ENCODE results near the gene SOX4. TPM values are rescaled to one million over a fixed set of nuclear protein-coding genes. Genes with fewer than 3 reads are reported as not detected.

Gene SOX4
- polyA plus RNA-seq, 1 of the 3 experiments (the other 2 are of a cell fraction), result 5.5 TPM

GRCh38 chr6:21554286-21554685, 39.3 kb upstream of the SOX4 start:
- H3K9me2 ChIP-seq, result no peaks in the 10 kb centered on the region
- H3K4me3 ChIP-seq (ENCODE audit: low read depth in 2 of 2, low read length in 1 of 2), result no peak overlapping the region
- whole genome bisulfite sequencing (ENCODE audit: low lambda C conversion rate), result 78% methylated on average over 5 of the region's 5 CpGs
- H3K9me3 ChIP-seq, result 0 out of 2 replicates have a peak, but pooled peaks cover 7% of the 10 kb centered on the region
- no peak for DNase-seq
- H3K27ac ChIP-seq (ENCODE audit: low read depth in 2 of 2, low read length in 1 of 2), result no peak overlapping the region
- H3K9ac ChIP-seq, result no peak overlapping the region
- no peaks in the 10 kb centered on the region for H3K79me2 ChIP-seq (ENCODE audit: insufficient read depth)
- no peak overlapping the region for H2AFZ ChIP-seq (ENCODE audit: low read depth)
- H3K36me3 ChIP-seq (replicated peaks in 1 of 2; ENCODE audit: control insufficient read depth in 1 of 2, insufficient read depth in 2 of 2, low read length in 1 of 2), result no peaks in the 10 kb centered on the region
- POLR2A ChIA-PET, result interaction anchor here (0.6 kb wide), 1 partner anchor 54 kb away, joined by 4 read pairs; no protein-coding TSS in a partner anchor
- CTCF ChIA-PET, result no interaction called here
- no peak for TF ChIP-seq TAF1 (IDR thresholded peaks at IDR 0.05; ENCODE audit: borderline replicate concordance, low read depth, low read length)
- no peak for TF ChIP-seq RAD21 (IDR thresholded peaks at IDR 0.05; ENCODE audit: low read length)
- TF ChIP-seq MXI1 (IDR thresholded peaks at IDR 0.05; ENCODE audit: low read depth, low read length), result no peak
- no peak for TF ChIP-seq TCF12 (IDR thresholded peaks at IDR 0.05)
- no peak for TF ChIP-seq SIN3A (IDR thresholded peaks at IDR 0.05; ENCODE audit: borderline replicate concordance, low read depth, low read length)
- no peak for TF ChIP-seq FOXJ3 (CRISPR knock-in tag; IDR thresholded peaks at IDR 0.05)
- TF ChIP-seq MEF2A (IDR thresholded peaks at IDR 0.05; ENCODE audit: borderline replicate concordance, low read depth), result no peak
- H3K4me1 ChIP-seq (ENCODE audit: control insufficient read depth in 1 of 2, insufficient read depth in 2 of 2, low read depth in 1 of 2, low read length in 1 of 2), result no peaks in the 10 kb centered on the region
- no peaks in the 10 kb centered on the region for H4K20me1 ChIP-seq (ENCODE audit: insufficient read depth)
- H3F3A ChIP-seq (replicated peaks; ENCODE audit: insufficient read depth), result no peaks in the 10 kb centered on the region
- no peak overlapping the region for H3K4me2 ChIP-seq
- H3K27me3 ChIP-seq (ENCODE audit: insufficient read depth), result no peaks in the 10 kb centered on the region

GRCh38 chr6:21555197-21555596, 38.4 kb upstream of the SOX4 start:
- Histone ChIP-seq H2AFZ (ENCODE audit: low read depth) (no peak overlapping the region), H3K4me1 (ENCODE audit: control insufficient read depth in 1 of 2, insufficient read depth in 2 of 2, low read depth in 1 of 2, low read length in 1 of 2) (no peaks in the 10 kb centered on the region), H4K20me1 (ENCODE audit: insufficient read depth) (no peaks in the 10 kb centered on the region), H3K9ac (no peak overlapping the region), H3K9me2 (no peaks in the 10 kb centered on the region), H3K27ac (ENCODE audit: low read depth in 2 of 2, low read length in 1 of 2) (no peak overlapping the region), H3F3A (replicated peaks; ENCODE audit: insufficient read depth) (no peaks in the 10 kb centered on the region), H3K4me2 (no peak overlapping the region), H3K36me3 (replicated peaks in 1 of 2; ENCODE audit: control insufficient read depth in 1 of 2, insufficient read depth in 2 of 2, low read length in 1 of 2) (no peaks in the 10 kb centered on the region), H3K27me3 (ENCODE audit: insufficient read depth) (no peaks in the 10 kb centered on the region), H3K9me3 (0 out of 2 replicates have a peak, but pooled peaks cover under 1% of the 10 kb centered on the region), H3K79me2 (ENCODE audit: insufficient read depth) (no peaks in the 10 kb centered on the region), H3K4me3 (ENCODE audit: low read depth in 2 of 2, low read length in 1 of 2) (no peak overlapping the region)
- POLR2A ChIA-PET, result interaction anchor here (0.6 kb wide), 1 partner anchor 55 kb away, joined by 4 read pairs; no protein-coding TSS in a partner anchor
- WGBS (ENCODE audit: low lambda C conversion rate), result 80% methylated on average over 5 of the region's 5 CpGs
- CTCF ChIA-PET, result no interaction called here
- DNase-seq, result no peak
- TF ChIP-seq MEF2A (IDR thresholded peaks at IDR 0.05; ENCODE audit: borderline replicate concordance, low read depth), result no peak
- TF ChIP-seq NRF1 (IDR thresholded peaks at IDR 0.05; ENCODE audit: low read depth, low read length), result no peak
- no peak for TF ChIP-seq RCOR1 (IDR thresholded peaks at IDR 0.05; ENCODE audit: low read length)
- TF ChIP-seq POLR2AphosphoS5 (IDR thresholded peaks at IDR 0.05; ENCODE audit: low read depth, low read length), result no peak
- TF ChIP-seq RFX5 (IDR thresholded peaks at IDR 0.05; ENCODE audit: low read length), result no peak
- TF ChIP-seq TCF12 (IDR thresholded peaks at IDR 0.05), result no peak
- TF ChIP-seq TAF1 (IDR thresholded peaks at IDR 0.05; ENCODE audit: borderline replicate concordance, low read depth, low read length), result no peak
- TF ChIP-seq SMC3 (IDR thresholded peaks at IDR 0.05; ENCODE audit: low read depth, low read length), result no peak

GRCh38 chr6:21556511-21556910, 37.0 kb upstream of the SOX4 start:
- no peak overlapping the region for H3K27ac ChIP-seq (ENCODE audit: low read depth in 2 of 2, low read length in 1 of 2)
- no peaks in the 10 kb centered on the region for H3K36me3 ChIP-seq (replicated peaks in 1 of 2; ENCODE audit: control insufficient read depth in 1 of 2, insufficient read depth in 2 of 2, low read length in 1 of 2)
- no peak overlapping the region for H3K4me2 ChIP-seq
- H4K20me1 ChIP-seq (ENCODE audit: insufficient read depth), result no peaks in the 10 kb centered on the region
- no peaks in the 10 kb centered on the region for H3K9me2 ChIP-seq
- no peaks in the 10 kb centered on the region for H3F3A ChIP-seq (replicated peaks; ENCODE audit: insufficient read depth)
- no peaks in the 10 kb centered on the region for H3K9me3 ChIP-seq
- no peak overlapping the region for H3K4me3 ChIP-seq (ENCODE audit: low read depth in 2 of 2, low read length in 1 of 2)
- no peaks in the 10 kb centered on the region for H3K79me2 ChIP-seq (ENCODE audit: insufficient read depth)
- no peaks in the 10 kb centered on the region for H3K27me3 ChIP-seq (ENCODE audit: insufficient read depth)
- no peak overlapping the region for H2AFZ ChIP-seq (ENCODE audit: low read depth)
- no peak overlapping the region for H3K9ac ChIP-seq
- 74% methylated on average over 6 of the region's 6 CpGs for WGBS (ENCODE audit: low lambda C conversion rate)
- no peak for DNase-seq
- POLR2A ChIA-PET, result no interaction called here
- no peaks in the 10 kb centered on the region for H3K4me1 ChIP-seq (ENCODE audit: control insufficient read depth in 1 of 2, insufficient read depth in 2 of 2, low read depth in 1 of 2, low read length in 1 of 2)
- CTCF ChIA-PET, result no interaction called here
- TF ChIP-seq GATA2 (CRISPR knock-in tag; IDR thresholded peaks at IDR 0.05) (no peak), MAX (IDR thresholded peaks at IDR 0.05; ENCODE audit: low read depth) (no peak), CTCF (IDR thresholded peaks at IDR 0.05) (no peak), FOXM1 (IDR thresholded peaks at IDR 0.05; ENCODE audit: low read depth) (no peak), REST (IDR thresholded peaks at IDR 0.05; ENCODE audit: low read depth, low read length) (no peak), ELF1 (IDR thresholded peaks at IDR 0.05) (no peak), CHD2 (IDR thresholded peaks at IDR 0.05; ENCODE audit: low read length, partially characterized antibody) (no peak)
